GM12801 (cell line): ENCODE results near the gene KRTAP4-6.

ENCODE experiments used
- TF ChIP-seq, protein P1 (sequence below): IDR thresholded peaks from one replicate; pipeline ENCODE4 v1.5.1; 2011; ENCODE audit warnings: control low read depth; ENCODE audit not compliant: insufficient read length; ENCODE audit errors: extremely low read depth

Gene KRTAP4-6

GRCh38 chr17:41101586-41102259, 38.6 kb downstream of the KRTAP4-6 start, which contains the start of gene KRTAP4-16:
TSS of gene KRTAP4-16 (minus strand) at chr17:41102209. CDS start at chr17:41102209, 0 bp downstream.
- TF ChIP-seq, protein P1, sequence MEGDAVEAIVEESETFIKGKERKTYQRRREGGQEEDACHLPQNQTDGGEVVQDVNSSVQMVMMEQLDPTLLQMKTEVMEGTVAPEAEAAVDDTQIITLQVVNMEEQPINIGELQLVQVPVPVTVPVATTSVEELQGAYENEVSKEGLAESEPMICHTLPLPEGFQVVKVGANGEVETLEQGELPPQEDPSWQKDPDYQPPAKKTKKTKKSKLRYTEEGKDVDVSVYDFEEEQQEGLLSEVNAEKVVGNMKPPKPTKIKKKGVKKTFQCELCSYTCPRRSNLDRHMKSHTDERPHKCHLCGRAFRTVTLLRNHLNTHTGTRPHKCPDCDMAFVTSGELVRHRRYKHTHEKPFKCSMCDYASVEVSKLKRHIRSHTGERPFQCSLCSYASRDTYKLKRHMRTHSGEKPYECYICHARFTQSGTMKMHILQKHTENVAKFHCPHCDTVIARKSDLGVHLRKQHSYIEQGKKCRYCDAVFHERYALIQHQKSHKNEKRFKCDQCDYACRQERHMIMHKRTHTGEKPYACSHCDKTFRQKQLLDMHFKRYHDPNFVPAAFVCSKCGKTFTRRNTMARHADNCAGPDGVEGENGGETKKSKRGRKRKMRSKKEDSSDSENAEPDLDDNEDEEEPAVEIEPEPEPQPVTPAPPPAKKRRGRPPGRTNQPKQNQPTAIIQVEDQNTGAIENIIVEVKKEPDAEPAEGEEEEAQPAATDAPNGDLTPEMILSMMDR = no peak

DNA sequence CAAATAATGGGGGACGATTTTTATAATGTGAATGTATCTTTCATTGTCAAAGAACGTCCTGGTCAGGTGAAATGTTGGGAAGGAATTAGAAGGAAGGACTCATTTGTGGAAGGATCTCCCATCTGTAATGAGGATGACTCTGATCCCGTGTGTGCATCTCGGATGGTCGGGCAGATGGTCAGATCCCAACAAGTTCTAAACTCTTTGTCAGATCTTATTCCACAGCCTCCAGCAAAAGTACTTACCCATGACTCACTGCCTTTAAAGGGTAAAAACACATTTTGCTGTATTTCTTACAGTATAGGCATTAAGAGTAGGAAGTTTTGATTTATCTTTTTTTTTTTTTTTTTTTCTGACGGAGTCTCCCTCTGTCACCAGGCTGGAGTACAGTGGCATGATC, 41.9 kb downstream of the KRTAP4-6 start:
- TF ChIP-seq, protein P1 = no peak

- TF ChIP-seq, protein P1 = no peak
These were observed 42.3 kb downstream of the KRTAP4-6 start, which contains the start of gene KRTAP4-8 for GRCh38 chr17:41098042-41098441. TSS of gene KRTAP4-8 (minus strand) at chr17:41098142. CDS start at chr17:41098084, 58 bp downstream.

DNA sequence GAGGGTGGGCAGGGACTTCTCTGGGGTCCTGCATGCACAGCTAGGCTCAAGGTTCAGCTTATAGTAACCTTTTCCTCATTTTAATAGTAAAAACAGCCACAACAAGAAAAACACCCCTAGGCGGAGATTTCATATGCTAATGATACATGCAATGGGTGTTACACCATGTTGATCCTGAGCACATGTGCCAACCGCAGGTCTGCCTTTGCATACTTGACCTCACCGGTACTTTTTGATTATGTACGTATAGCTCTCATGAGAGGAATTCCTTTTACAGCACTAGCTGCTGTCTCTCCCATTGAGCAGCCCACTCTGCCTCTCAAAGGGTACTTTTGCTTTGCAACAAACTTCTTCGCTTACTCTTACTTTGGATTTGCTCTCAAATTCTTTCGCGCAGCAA, 44.3 kb downstream of the KRTAP4-6 start:
- TF ChIP-seq, protein P1 = no peak
